HG03469 (cell line): Measurements from ENCODE around the gene ERMP1.
"Not testable (repeated sequence)": the region's sequence is repeated elsewhere in the genome, so short reads cannot be mapped to it uniquely, and the experiment has no call there.

Experiments
- ATAC-seq: cut with Tn5 transposase; IDR thresholded peaks from one replicate; pipeline ENCODE4 v1.9.1; 2021; ENCODE audit warnings: mild to moderate bottlenecking, moderate library complexity, moderate number of reproducible peaks; ENCODE audit not compliant: unreplicated experiment

The ERMP1 gene

DNA sequence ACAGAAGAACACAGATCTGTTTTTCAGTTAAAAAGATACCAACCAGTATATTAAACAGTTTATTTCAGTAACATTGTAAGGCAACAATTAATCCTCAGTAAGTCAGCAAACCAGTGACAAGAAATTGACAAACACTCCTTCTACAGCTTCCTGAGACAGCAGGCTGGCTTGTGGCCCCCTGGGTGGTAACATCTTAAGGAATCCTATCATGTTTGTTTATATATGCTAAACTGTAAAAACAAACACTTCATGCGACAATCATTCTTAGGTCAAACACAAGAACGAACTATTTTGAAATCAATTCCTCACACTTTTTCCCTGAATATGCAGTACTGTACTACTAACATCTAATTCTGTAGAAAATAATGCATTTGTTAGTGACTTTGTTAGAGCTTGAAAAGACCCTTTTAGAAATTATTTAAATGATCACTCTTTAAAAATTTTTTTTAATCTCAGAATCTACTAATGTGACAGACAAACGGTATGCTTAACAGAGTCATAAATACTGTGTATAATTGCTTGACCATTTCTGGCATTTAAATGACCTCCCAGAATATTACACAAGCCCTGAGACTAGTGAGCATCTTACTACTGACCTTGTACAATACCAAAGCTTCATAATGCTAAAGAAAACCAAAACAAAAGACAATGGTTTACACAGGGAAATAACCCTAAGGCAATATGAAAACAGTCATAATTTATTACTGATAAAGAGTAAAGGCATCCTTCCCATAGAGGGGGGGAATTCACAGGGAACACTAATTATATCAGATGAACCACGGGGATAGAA lies 48.2 kb downstream of the ERMP1 start:
- ATAC-seq, result no peak

DNA sequence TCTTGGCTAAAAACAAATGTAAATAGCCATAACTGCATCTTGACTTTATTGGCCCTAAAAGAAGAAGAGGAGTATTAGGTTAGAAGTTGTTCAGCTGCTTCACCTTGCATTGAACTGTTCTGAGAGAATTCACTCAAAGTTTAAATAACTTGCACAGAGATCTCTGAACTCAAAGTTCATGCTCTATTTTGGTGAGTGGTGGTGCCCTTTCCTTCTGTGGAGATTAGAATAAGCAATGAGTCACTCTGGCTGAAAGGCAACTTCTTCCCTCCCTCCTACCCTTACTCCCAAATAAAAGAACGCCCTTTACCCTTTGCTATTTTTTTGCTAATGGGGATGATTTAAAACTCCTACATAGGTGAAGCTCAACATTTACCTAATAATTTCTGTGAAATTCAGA lies 48.9 kb downstream of the ERMP1 start:
- ATAC-seq, result no peak

DNA sequence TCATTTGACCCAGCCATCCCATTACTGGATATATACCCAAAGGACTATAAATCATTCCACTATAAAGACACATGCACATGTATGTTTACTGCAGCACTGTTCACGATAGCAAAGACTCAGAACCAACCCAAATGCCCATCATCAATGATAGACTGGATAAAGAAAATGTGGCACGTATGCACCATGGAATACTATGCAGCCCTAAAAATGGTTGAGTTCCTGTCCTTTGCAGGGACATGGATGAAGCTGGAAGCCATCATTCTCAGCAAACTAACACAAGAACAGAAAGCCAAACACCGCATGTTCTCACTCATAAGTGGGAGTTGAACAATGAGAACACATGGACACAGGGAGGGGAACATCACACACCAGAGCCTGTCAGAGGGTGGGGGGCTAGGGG lies 49.5 kb downstream of the ERMP1 start:
- ATAC-seq, result not testable (repeated sequence)

DNA sequence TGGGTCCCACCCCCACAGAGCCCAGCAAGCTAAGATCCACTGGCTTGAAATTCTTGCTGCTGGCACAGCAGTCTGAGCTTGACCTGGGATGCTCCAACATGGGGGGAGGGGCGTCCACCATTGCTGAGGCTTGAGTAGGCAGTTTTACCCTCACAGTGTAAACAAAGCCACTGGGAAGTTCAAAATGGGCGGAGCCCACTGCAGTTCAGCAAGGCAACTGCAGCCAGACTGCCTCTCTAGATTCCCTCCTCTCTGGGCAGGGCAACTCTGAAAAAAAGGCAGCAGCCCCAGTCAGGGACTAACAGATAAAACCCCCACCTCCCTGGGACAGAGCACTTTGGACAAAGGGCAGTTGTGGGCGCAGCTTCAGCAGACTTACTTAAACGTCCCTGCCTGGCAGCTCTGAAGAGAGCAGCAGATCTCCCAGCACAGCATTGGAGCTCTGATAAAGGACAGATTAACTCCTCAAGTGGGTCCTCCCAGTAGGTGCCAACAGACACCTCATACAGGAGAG lies 53.2 kb downstream of the ERMP1 start:
- ATAC-seq, result not testable (repeated sequence)

DNA sequence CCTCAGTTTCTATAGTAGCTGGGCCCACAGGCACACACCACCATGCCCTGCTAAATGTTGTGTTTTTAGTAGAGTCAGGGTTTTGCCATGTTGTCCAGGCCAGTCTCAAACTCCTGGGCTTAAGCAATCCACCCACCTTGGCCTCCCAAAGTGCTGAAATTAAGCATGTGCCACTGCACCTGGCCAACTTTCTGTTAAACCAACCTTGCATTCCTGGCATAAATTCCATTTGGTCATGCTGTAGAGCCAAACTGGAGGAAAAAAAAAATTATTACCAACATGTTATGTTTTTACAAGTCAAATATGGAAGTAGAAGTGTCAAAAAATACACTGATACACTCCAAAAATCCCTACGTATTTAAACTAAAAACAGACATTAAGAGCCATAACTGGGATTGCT lies 54.1 kb downstream of the ERMP1 start:
- no peak for ATAC-seq

DNA sequence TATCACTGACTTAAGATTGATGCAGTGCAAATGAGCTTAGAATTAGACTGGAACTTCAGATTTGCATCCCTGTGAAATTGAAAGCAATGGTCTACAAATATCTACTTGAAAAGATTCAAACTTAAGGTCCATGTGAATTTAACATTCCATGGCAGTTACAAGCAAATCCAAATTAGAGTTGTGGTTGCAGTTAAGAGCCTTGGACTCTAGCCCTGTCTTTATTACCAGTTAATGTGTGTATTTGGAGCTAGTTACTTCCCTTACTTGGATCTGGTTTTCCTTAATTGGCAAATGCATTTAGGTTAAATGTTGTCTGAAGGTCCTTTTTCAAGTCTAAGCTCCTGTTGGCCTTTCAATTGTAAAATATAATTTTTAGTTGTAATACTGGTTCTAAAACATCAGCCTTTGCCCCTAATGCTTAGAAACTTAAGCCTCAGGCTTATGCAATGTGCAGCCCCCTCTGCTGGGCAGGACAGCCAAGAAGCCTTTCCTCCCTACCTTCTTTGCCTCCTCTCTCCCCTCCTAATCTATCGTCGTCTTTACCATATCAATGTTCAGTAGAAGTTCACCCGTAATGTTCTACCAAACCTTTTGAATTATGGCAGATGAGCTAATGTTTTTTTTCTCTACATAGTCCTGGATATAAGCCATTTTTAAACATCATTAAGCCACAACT lies 59.5 kb downstream of the ERMP1 start:
- no peak for ATAC-seq

DNA sequence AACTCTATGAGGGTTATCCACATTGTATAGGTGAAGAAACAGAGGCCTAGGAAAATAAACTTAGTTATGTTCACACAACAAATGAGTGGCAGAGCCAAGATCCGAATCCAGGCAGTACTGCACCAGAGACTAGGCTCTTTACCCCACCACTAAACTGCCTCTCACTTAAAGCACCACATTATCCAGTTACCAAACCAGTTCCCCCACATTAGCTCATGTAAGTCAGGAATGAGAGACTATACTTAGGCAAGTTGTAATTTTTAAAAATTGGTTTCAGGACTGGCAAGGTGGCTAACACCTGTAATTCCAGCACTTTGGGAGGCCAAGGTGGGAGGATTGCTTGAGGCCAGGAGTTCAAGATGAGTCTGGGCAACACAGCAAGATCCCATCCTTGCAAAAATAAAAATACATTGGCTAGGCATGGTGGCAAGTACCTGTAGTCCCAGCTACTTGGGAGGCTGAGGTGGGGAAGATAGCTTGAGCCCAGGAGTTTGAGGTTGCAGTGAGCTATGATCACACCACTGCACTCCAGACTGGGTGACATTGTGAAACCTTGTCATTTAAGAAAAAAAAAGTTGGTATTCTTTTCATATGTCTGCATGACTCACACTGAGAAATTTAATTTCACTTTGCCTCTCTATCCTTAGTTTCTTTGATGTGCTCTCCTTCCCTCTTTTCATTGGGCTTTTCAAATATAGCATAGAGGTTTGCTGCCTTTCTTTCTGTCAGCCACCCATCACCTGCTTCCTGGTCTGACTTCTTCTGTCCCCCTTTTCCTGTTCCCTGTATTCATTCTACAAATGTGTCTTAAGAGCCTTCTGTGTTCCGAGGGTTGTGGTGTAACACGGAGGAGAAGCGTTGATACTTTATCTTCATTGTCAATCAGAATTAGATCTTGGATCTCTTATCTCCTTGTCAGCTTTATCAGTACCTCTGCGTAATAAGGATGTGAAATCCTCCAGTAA lies 64.7 kb downstream of the ERMP1 start:
- no peak for ATAC-seq

DNA sequence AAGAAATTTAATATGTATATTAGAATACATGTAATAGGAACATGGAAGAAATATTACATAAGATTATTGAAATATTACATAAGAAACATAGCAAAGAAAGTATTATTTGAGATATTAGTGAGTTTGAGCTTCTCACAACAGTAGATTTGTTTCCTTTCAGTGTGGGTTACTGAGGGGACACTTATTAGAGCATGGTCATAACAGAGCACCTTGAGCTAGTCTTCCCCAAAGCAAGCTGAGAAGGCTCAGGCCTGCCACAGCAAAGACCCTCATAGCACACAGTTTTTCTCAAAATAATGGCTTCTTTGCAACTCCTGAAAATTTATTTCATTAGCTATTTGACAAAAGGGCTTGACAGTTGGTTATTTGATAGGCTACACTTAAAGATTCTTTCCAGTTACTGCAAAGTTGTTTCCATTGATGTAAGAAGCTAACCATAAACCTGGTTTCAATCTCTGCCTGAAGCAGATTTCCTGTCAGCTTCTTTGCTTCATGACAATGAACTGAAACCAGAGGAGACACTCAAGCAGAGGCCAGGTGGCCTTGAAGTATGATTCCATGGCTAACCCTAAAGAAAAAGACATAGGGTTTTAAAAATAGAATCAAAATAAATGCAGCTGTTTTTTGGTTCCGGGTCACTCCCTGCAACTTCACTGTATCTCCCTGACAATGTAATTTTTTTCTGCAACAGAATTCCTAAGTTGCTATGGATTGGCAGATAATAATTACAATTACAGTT lies 68.6 kb downstream of the ERMP1 start:
- peak; percentile 73 for ATAC-seq

DNA sequence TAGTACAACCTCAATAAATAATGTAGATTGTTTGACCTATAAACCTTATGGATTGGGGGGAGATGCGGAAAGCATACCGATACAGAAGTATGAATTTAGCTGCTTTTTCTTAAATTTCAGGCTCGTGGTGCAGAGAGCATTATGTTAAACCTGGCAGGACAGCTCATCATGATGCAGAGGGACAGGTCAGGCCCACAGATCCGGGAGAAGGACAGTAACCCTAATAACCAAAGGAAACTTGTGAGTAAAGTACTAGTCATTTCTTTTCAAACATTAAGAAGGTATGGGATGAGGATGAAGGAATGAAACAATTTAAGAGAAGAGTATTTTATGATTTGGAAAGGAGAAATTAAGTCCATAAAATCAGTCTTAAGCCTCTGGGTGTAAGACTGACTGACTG lies 70.5 kb downstream of the ERMP1 start:
- no peak for ATAC-seq

DNA sequence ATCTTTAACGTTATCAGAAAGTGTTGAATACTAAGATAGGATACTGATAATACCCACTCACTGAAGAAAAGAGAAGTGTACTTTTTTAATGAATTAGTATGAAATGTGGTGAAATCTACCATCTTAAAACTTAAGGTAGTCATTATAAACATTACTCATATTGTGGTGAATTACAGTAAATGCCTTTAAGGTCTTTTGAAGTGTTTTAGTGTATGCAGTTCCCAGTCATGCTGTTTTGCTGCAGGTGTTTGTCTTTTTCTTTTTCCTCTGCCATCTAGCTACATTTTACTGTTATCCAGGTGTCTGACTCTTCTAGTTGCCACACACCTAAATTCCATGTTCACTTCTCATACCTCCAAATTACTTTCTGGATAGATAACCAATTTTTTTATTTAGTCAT lies 72.6 kb downstream of the ERMP1 start:
- ATAC-seq, result no peak

DNA sequence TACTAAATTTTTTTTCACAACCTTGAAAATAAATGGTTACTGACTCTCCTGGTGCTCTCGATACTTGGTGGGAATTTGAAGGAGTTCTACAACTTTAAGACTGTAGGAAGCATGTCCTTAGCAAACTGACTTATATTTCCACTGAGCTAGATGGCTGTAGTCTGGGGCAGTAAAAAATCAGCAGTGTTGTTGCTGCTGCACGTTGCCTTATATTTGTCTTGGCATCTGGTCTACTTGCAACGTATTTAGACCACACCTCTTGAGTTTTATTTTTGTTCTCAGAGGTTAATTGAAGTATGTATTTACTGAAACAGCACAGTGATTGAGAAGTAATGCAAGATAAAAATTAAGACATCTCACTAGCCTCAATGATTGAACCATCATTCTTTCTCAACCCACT lies 76.3 kb downstream of the ERMP1 start:
- no peak for ATAC-seq

DNA sequence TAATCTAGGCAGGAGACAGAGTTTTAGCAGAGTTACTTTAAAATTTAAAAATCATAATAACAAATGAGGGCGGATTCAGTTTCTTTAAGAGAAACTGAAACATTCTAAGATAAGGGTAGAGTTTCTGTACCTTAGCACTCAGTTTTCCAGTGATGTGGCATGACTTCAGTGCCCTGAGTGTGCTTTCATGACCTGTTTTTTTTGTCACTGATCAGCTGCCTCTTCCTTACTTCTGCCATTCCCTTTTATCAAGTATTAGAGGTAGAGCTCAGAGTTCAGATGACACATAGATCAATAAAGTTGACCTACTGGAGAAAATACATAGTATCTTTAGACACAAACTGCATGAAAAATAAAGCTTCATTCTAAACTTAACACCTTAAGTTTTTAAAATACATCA lies 82.3 kb downstream of the ERMP1 start:
- ATAC-seq, result no peak

DNA sequence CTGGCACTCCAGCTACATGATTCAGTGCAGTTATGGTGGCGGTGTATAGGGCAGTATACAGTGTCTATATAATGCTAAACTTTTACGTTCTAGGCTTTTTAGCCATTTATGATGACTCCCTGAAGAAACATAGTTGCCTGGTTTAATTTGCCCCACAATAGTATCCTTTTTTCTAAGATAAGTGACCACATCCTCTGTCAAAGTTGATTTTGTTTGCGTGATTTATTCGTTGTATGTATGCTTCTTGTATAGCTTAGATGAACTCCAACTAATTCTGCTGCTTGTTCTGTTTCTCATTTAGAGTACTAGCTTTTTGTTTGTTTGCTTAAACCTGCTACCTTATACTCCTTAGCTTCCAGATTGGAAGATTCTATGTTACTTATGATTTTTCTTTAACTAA lies 83.6 kb downstream of the ERMP1 start:
- ATAC-seq, result no peak

DNA sequence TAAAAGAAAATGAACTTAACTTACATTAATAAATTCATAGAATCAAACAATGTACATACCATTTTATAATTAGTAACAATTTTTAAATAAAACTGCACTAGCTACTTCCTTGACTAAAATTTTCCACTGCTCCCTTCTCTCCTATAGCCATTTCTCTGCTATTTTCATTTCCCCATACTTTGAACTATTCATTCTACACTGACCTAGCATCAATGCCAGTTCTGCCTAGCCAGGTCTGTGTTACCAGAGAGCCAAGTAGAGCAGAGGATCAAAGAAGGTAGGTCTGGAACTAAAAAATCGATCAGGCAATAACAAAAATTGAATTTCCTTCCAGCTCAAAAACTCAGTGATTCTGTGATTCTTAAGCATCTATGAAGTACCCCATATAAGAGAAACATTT lies 84.5 kb downstream of the ERMP1 start:
- ATAC-seq, result no peak

DNA sequence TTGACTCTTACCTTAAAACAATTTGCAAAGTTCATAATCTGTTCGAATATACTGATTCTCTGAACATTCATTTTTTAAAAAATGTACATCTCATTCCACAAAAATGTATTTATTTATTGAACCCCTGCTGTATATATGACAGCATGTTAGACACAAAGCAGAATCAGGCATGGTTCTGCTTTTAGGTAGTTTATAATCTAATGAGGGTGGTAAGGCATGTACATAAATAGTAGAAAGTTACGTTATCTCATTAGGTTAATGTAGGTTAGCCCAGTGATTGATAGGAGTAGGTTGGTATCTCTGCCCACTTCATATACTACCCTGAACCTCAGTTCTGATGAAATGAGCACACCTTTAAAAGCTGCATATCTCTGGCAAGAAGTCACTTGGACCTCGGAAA lies 89.8 kb downstream of the ERMP1 start:
- no peak for ATAC-seq

DNA sequence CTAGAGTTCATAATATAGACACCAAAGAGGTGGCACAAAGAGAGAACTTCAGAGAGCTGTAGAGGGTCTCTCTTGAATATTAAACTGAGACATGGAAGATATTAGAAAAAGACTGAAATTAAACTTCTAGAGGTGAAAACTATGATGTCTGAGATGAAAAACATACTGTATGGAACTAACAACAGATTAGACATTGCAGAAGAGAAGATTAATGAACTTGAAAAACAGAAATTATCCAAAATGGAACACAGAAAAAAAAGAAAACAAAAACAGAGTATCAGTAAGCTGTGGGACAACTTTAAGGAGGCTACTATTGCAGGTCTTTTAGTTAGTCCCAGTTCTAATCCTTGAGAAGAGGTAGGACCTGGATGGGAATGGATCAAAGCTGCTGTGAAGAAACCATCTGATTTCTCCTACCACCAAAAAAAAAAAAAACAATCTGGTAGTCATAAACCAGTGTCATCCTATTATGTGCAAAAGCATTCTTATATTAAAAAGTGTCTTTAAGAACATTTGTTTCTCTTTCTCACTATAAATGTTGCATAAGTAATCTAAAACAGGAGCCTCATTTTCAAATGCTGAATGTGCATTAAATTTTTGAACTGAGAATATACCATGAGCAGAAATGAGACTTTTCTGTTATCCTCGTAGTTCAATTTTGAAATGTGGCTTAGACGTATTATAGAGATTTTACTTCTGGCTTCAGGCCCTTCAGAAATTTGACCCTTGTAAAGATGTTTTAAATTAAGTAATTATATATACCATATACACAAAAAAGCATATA lies 96.2 kb downstream of the ERMP1 start:
- no peak for ATAC-seq

DNA sequence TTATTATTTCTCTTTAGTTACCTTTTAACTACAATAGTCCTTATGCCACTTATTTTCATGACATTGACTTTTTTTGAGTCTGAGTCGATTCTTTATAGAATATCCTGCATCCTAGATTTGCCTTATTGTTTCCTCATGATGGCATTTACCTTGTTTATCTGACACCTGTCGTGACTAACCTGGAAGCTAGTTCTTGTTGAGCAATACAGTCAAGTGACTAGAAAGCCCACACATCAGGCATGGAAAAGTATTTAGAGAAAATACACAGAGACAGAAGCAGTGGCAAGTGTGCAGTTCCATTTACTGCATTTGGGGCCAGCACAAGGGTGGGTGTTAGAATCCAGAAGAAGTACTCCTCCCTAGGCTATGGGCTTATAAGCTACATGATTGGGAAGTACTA lies 97.8 kb downstream of the ERMP1 start:
- no peak for ATAC-seq
